Heart right ventricle (tissue), 16 donors: ENCODE data around the gene OSBPL10. TPM values are rescaled to one million over a fixed set of nuclear protein-coding genes. Genes with fewer than 3 reads are reported as not detected.

Experiments used
- ATAC-seq, 8 donors: fragments of 200-7000 bp; cut with Tn5 transposase; one replicate each; pipeline ENCODE4 v1.9.1; 2020; ENCODE audit warnings: mild to moderate bottlenecking in 8 of 8, moderate library complexity in 8 of 8, moderate number of reproducible peaks in 1 of 8
- DNase-seq, 2 donors: peaks; one replicate each; pipeline ENCODE4 v3.0.0-alpha.2; 2020
- H3K27ac ChIP-seq, 10 donors: fragments of 200-600 bp; sonication (generic) in 2 of 10; one replicate each; pipeline versions ENCODE4 v1.5.0 to v1.8.0; 2020 to 2022; ENCODE audit warnings: mild to moderate bottlenecking in 3 of 10
- H3K27me3 ChIP-seq, 7 donors: fragments of 200-600 bp; one replicate each; pipeline ENCODE4 v1.8.0; 2021 to 2022; ENCODE audit warnings: mild to moderate bottlenecking in 2 of 7
- H3K36me3 ChIP-seq, 9 donors: fragments of 200-600 bp; sonication (generic) in 1 of 9; one replicate each; pipeline versions ENCODE4 v1.5.0 to v1.8.0; 2020 to 2022; ENCODE audit warnings: mild to moderate bottlenecking in 2 of 9
- H3K4me1 ChIP-seq, 9 donors: fragments of 200-600 bp; sonication (generic) in 1 of 9; one replicate each; pipeline versions ENCODE4 v1.5.0 to v1.8.0; 2020 to 2022; ENCODE audit warnings: mild to moderate bottlenecking in 4 of 9
- H3K4me3 ChIP-seq, 10 donors: fragments of 200-600 bp; sonication (generic) in 2 of 10; one replicate each; pipeline versions ENCODE4 v1.5.0 to v1.8.0; 2020 to 2022; ENCODE audit warnings: mild to moderate bottlenecking in 7 of 10, moderate library complexity in 2 of 10
- H3K9me3 ChIP-seq, 11 donors: fragments of 200-600 bp in 10 of 11; sonication (generic) in 2 of 11; one replicate each; pipeline versions ENCODE4 v1.5.0 to v1.8.0; 2013 to 2022; ENCODE audit warnings: mild to moderate bottlenecking in 2 of 11, control low read depth in 1 of 11, moderate library complexity in 1 of 11
- CTCF ChIP-seq, 9 donors: fragments of 200-600 bp; sonication (generic) in 2 of 9; IDR thresholded peaks; one replicate each; pipeline versions ENCODE4 v1.5.0 to v1.8.0; 2021 to 2022; ENCODE audit warnings: antibody characterized with exemption in 9 of 9, mild to moderate bottlenecking in 5 of 9, moderate library complexity in 1 of 9
- WGBS, 2 donors: extraction: QIAGEN DNeasy Blood & Tissue Kit; methylation state at CpG; one replicate each; pipeline ENCODE4 v1.1.7; 2013; ENCODE audit warnings: inconsistent platforms in 1 of 2; 5-methylcytosine and 5-hydroxymethylcytosine counted together
- intact Hi-C, 10 donors: fragments of 100-400 bp; cut with DNase I; formaldehyde crosslinking; loops; one replicate each; pipeline versions ENCODE4 v1.11.1 to v1.14.2; 2022
- polyA plus RNA-seq, 2 donors: library from polyadenylated mRNA; stranded (reverse); fragments of 200-250 nt; gene quantifications; one replicate each; pipeline ENCODE4 v1.2.3, GENCODE V29; 2013
- total RNA-seq, 10 donors: library from RNA; stranded (reverse); fragmentation: NEBNext Ultra II Directional in 3 of 10; extraction: Animal tissue kit (Norgen Biotek cat#: 25700) in 3 of 10; gene quantifications; one replicate each; pipeline versions ENCODE4 v1.2.1 to v1.2.4, GENCODE V29; 2021 to 2023
- donor health status: Arrhythmogenic right ventricular cardiomyopathy.
- donor health status: ischemic (EF 13 %, LVEDD 7.1; RV severe dilation, severe dysfunction).
- donor health status: healthy with polysubstance abuse.
- donor health status: DM: no; HTN: yes; CAD: no.
- donor health status: DM: no; HTN: no; CAD: no.
- donor health status: ischemic (EF 25% LVEDD 6.9; RV normal size, moderate dysfunction).
- donor health status: ischemic (EF 25% LVEDD 5.7; RV mildly dilated, moderate dysfunction).
- donor health status: healthy.
- donor health status: DM: yes; HTN: yes; CAD: no.
- donor health status: Ischemic cardiomyopathy.
- donor health status: ischemic (EF 35%, LVEDD 5.7; RV mildly dilated, moderate dysfunction).
- donor health status: nonischemic (EF 11% LVEDD 7.7; RV severe dilation, severe dysfunction).
- donor health status: DM: yes; HTN: yes; CAD: no.
- donor health status: PGD.
- donor health status: ischemic (EF 29% LVEDD 5.4; RV normal size, mild dysfunction).
- donor health status: nonischemic (EF 23%, LVEDD 6.1; RV moderate dilation, normal function).

Gene OSBPL10
- total and polyA plus RNA-seq, 12 donors = 1.2 to 8.5 (median 4.1) TPM

GRCh38 chr3:31823184-31823583 lies 157.9 kb downstream of the OSBPL10 start:
- Histone ChIP-seq H3K27me3 (no peaks in the 10 kb centered on the region), H3K36me3 (no peaks in the 10 kb centered on the region), H3K4me1 (no peaks in the 10 kb centered on the region), H3K27ac (no peak overlapping the region), H3K4me3 (no peak overlapping the region), H3K9me3 (no peaks in the 10 kb centered on the region)
- intact Hi-C loops = no loop called here
- no peak for TF ChIP-seq CTCF (IDR thresholded peaks at IDR 0.05)
- DNase-seq (no peak), ATAC-seq (no peak)
- 96 to 98% methylated on average over 3 of the region's 3 CpGs for WGBS, 2 donors

- Histone ChIP-seq H3K4me3 (no peak overlapping the region), H3K27me3 (no peaks in the 10 kb centered on the region), H3K4me1 (no peaks in the 10 kb centered on the region), H3K9me3 (no peaks in the 10 kb centered on the region), H3K36me3 (no peaks in the 10 kb centered on the region), H3K27ac (no peak overlapping the region)
- ATAC-seq = no peak
- no peak for TF ChIP-seq CTCF (IDR thresholded peaks at IDR 0.05)
- 87 to 92% methylated on average over 2 of the region's 2 CpGs for WGBS, 2 donors
- intact Hi-C loops = no loop called here
- DNase-seq = no peak
These were observed 159.9 kb downstream of the OSBPL10 start for GRCh38 chr3:31821118-31821517.

- no peaks in the 10 kb centered on the region for H3K27me3 ChIP-seq
- ATAC-seq (no peak), DNase-seq (no peak)
- TF ChIP-seq CTCF (IDR thresholded peaks at IDR 0.05) = no peak
- no peak overlapping the region for H3K27ac ChIP-seq
- no peak overlapping the region for H3K4me3 ChIP-seq
- WGBS, 2 donors = 96 to 97% methylated on average over 8 of the region's 8 CpGs
- no peaks in the 10 kb centered on the region for H3K4me1 ChIP-seq
- no peaks in the 10 kb centered on the region for H3K9me3 ChIP-seq
- intact Hi-C loops = no loop called here
- H3K36me3 ChIP-seq = no peaks in the 10 kb centered on the region
These were observed 161.6 kb downstream of the OSBPL10 start for GRCh38 chr3:31819441-31819840.

GRCh38 chr3:31817411-31817966 lies 163.6 kb downstream of the OSBPL10 start:
- TF ChIP-seq CTCF (IDR thresholded peaks at IDR 0.05) = no peak
- no peak overlapping the region for H3K4me3 ChIP-seq
- DNase-seq = no peak
- no peak for ATAC-seq
- intact Hi-C loops = no loop called here
- no peaks in the 10 kb centered on the region for H3K4me1 ChIP-seq
- no peaks in the 10 kb centered on the region for H3K9me3 ChIP-seq
- H3K27me3 ChIP-seq = no peaks in the 10 kb centered on the region
- H3K27ac ChIP-seq = no peak overlapping the region
- no peaks in the 10 kb centered on the region for H3K36me3 ChIP-seq
- WGBS, 2 donors = 88% methylated on average over 10 of the region's 10 CpGs
